ENCODE data around the gene HDGF.
A peak's percentile ranks its signal among the peaks of the same experiment; 100 is the strongest.

HDGF gene

GRCh38 chr1:156738407-156738806 lies 13.1 kb downstream of the HDGF start:
- no peak for DNase-seq (ENCODE audit: low read depth, low spot score)
- ChIA-PET CTCF (interaction anchor here (0.8 to 1.6 kb wide), 5 partner anchors 11 to 153 kb away, joined by 3 to 5 read pairs (median 4); partner anchors contain the start of genes HDGF and METTL25B), POLR2A (no interaction called here)
- TF ChIP-seq CTCF (IDR thresholded peaks at IDR 0.05; ENCODE audit: insufficient read depth, low read length, missing control alignments), result no peak
- H3K4me3 ChIP-seq (ENCODE audit: low read depth, low read length), result no peak overlapping the region

- POLR2A ChIA-PET, result interaction anchor here (1.3 kb wide), 1 partner anchor 18 kb away, joined by 4 read pairs; the partner anchor contains the start of gene HDGF
- CTCF ChIA-PET, result interaction anchor here (1.0 to 41.3 kb wide), 2 partner anchors 8 to 40 kb away, joined by 3 to 2951 read pairs; partner anchors contain the start of genes CRABP2 and NES
- no peak overlapping the region for H3K4me3 ChIP-seq (ENCODE audit: low read depth, low read length)
- no peak for TF ChIP-seq CTCF (IDR thresholded peaks at IDR 0.05; ENCODE audit: insufficient read depth, low read length, missing control alignments)
- no peak for DNase-seq (ENCODE audit: low read depth, low spot score)
These were observed 17.4 kb downstream of the HDGF start for GRCh38 chr1:156733989-156734584.

GRCh38 chr1:156728599-156729462 lies 22.6 kb downstream of the HDGF start, which contains the start of gene ISG20L2:
Gene ISG20L2 (minus strand): TSS chr1:156728766. CDS start chr1:156727652, 1,114 bp downstream.
- peak within 1 kb of the TSS; percentile 99 for H3K4me3 ChIP-seq (ENCODE audit: low read depth, low read length)
- peak; percentile 84 for DNase-seq (ENCODE audit: low read depth, low spot score)
- ChIA-PET CTCF (interaction anchor here (0.6 to 41.3 kb wide), 15 partner anchors 7 to 198 kb away, joined by 3 to 2951 read pairs (median 36); partner anchors contain the start of genes CRABP2, INSRR, MRPL24 and NES), POLR2A (interaction anchor here (0.5 to 2.3 kb wide), 16 partner anchors 10 to 199 kb away, joined by 3 to 18 read pairs (median 4); partner anchors contain the start of genes HDGF, MRPL24, NTRK1 and PRCC)
- no peak for TF ChIP-seq CTCF (IDR thresholded peaks at IDR 0.05; ENCODE audit: insufficient read depth, low read length, missing control alignments)

- TF ChIP-seq CTCF (IDR thresholded peaks at IDR 0.05; ENCODE audit: insufficient read depth, low read length, missing control alignments), result no peak
- ChIA-PET CTCF (interaction anchor here (1.0 to 41.3 kb wide), 23 partner anchors 8 to 199 kb away, joined by 3 to 2951 read pairs (median 17); partner anchors contain the start of genes CRABP2, HDGF, INSRR and LRRC71), POLR2A (interaction anchor here (0.6 to 2.3 kb wide), 13 partner anchors 13 to 200 kb away, joined by 3 to 18 read pairs (median 4); partner anchors contain the start of genes HDGF, MRPL24, NTRK1 and PRCC)
- H3K4me3 ChIP-seq (ENCODE audit: low read depth, low read length), result peak within 1 kb of the TSS; percentile 99
- DNase-seq (ENCODE audit: low read depth, low spot score), result no peak
These were observed 23.4 kb downstream of the HDGF start, which contains the start of gene METTL25B for GRCh38 chr1:156727926-156728598. Gene METTL25B (plus strand): TSS chr1:156728469. CDS start chr1:156729105, 636 bp downstream.

- peak overlapping the region; percentile 99 for H3K4me3 ChIP-seq (ENCODE audit: low read depth, low read length)
- DNase-seq (ENCODE audit: low read depth, low spot score), result no peak
- no peak for TF ChIP-seq CTCF (IDR thresholded peaks at IDR 0.05; ENCODE audit: insufficient read depth, low read length, missing control alignments)
- ChIA-PET CTCF (interaction anchor here (1.0 to 41.3 kb wide), 32 partner anchors 8 to 200 kb away, joined by 3 to 2951 read pairs (median 14); partner anchors contain the start of genes CRABP2, HDGF, INSRR and LRRC71), POLR2A (interaction anchor here (0.9 to 2.6 kb wide), 8 partner anchors 20 to 200 kb away, joined by 3 to 19 read pairs (median 6); partner anchors contain the start of genes HDGF, NTRK1 and PRCC)
These were observed 24.0 kb downstream of the HDGF start for GRCh38 chr1:156727492-156727891.

Measured in AG04449 (cell line).